ENCODE data around the gene RAP1GDS1.

- TF ChIP-seq, protein P1, sequence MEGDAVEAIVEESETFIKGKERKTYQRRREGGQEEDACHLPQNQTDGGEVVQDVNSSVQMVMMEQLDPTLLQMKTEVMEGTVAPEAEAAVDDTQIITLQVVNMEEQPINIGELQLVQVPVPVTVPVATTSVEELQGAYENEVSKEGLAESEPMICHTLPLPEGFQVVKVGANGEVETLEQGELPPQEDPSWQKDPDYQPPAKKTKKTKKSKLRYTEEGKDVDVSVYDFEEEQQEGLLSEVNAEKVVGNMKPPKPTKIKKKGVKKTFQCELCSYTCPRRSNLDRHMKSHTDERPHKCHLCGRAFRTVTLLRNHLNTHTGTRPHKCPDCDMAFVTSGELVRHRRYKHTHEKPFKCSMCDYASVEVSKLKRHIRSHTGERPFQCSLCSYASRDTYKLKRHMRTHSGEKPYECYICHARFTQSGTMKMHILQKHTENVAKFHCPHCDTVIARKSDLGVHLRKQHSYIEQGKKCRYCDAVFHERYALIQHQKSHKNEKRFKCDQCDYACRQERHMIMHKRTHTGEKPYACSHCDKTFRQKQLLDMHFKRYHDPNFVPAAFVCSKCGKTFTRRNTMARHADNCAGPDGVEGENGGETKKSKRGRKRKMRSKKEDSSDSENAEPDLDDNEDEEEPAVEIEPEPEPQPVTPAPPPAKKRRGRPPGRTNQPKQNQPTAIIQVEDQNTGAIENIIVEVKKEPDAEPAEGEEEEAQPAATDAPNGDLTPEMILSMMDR (IDR thresholded peaks at IDR 0.05 in 8 of 11, conservative IDR thresholded peaks at IDR 0.05 in 3 of 11) = no peak
- no peak for TF ChIP-seq POLR2A (IDR thresholded peaks at IDR 0.05)
Observed at GRCh38 chr4:98300706-98301105, 39.5 kb downstream of the RAP1GDS1 start.
